Spleen (tissue), 7 donors: Measurements from ENCODE around the gene SLC9A3.

ENCODE experiments used
- POLR2A ChIP-seq, 3 donors: fragments of 450-650 bp; IDR thresholded peaks; one replicate each; pipeline ENCODE4 v1.5.1; 2017; ENCODE audit warnings: antibody characterized with exemption in 3 of 3, mild to moderate bottlenecking in 1 of 3
- POLR2AphosphoS5 ChIP-seq, 3 donors: sonication (generic); formaldehyde crosslinking; IDR thresholded peaks; one replicate each; pipeline ENCODE4 v1.5.1; 2017; ENCODE audit warnings: antibody characterized with exemption in 3 of 3
- TF ChIP-seq, protein P1 (sequence below), 11 experiments: fragments of 200-600 bp in 7 of 11; fragments of 450-650 bp in 4 of 11; sonication (generic) in 4 of 11; IDR thresholded peaks in 8 of 11; conservative IDR thresholded peaks in 3 of 11; 1 replicate in 7 of 11; 2 replicates in 4 of 11; pipeline versions ENCODE4 v1.4.0 to v1.8.0; 2016 to 2021; ENCODE audit warnings: antibody characterized with exemption in 11 of 11, inconsistent platforms in 4 of 11, mild to moderate bottlenecking in 1 of 11
- donor health status: DM: no; HTN: no; CAD: no; lungs with moderate emphysema.
- donor health status: DM: no; HTN: no; CAD: no.
- donor health status: DM: no; HTN: no; CAD: no.

DNA sequence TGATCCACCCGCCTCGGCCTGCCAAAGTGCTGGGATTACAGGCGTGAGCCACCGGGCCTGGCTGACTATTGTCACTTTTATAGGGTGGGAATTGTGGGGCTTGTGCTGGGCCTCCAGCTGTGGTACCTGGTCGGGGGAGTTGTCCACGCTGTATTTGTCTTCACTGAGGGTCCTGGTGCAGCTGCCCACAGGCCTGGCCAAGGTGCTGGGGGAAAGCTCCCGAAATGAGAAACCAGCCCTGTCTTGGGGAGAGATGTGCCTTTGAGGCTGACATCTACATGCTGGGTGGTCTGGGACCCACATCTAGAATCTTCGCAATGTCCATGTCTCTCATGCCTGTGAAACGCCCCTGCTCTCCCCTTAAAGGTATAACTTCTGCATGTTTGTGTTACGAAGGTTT is 78.7 kb downstream of the SLC9A3 start:
- TF ChIP-seq, protein P1, sequence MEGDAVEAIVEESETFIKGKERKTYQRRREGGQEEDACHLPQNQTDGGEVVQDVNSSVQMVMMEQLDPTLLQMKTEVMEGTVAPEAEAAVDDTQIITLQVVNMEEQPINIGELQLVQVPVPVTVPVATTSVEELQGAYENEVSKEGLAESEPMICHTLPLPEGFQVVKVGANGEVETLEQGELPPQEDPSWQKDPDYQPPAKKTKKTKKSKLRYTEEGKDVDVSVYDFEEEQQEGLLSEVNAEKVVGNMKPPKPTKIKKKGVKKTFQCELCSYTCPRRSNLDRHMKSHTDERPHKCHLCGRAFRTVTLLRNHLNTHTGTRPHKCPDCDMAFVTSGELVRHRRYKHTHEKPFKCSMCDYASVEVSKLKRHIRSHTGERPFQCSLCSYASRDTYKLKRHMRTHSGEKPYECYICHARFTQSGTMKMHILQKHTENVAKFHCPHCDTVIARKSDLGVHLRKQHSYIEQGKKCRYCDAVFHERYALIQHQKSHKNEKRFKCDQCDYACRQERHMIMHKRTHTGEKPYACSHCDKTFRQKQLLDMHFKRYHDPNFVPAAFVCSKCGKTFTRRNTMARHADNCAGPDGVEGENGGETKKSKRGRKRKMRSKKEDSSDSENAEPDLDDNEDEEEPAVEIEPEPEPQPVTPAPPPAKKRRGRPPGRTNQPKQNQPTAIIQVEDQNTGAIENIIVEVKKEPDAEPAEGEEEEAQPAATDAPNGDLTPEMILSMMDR (IDR thresholded peaks at IDR 0.05 in 8 of 11, conservative IDR thresholded peaks at IDR 0.05 in 3 of 11), result no peak
- TF ChIP-seq POLR2AphosphoS5 (IDR thresholded peaks at IDR 0.05) (no peak), POLR2A (IDR thresholded peaks at IDR 0.05) (no peak)
